SU-DHL-6 (cell line): ENCODE measurements around the gene CABP2.

Source experiments
- EZH2phosphoT487 ChIP-seq: fragments of 200-600 bp; sonication (generic), shearing (Covaris generic); conservative IDR thresholded peaks from 2 replicates; pipeline ENCODE4 v1.6.1; 2018; ENCODE audit warnings: mild to moderate bottlenecking, antibody characterized with exemption, low read length, moderate library complexity, mixed read lengths
- TF ChIP-seq, protein P1 (sequence below): fragments of 200-600 bp; sonication (generic); IDR thresholded peaks from one replicate; pipeline ENCODE4 v1.5.1; 2017; ENCODE audit warnings: antibody characterized with exemption, mild to moderate bottlenecking, low read length, moderate library complexity; ENCODE audit not compliant: insufficient read depth, poor library complexity, severe bottlenecking

GRCh38 chr11:67535561-67535960 is 12.3 kb upstream of the CABP2 start:
- TF ChIP-seq, protein P1, sequence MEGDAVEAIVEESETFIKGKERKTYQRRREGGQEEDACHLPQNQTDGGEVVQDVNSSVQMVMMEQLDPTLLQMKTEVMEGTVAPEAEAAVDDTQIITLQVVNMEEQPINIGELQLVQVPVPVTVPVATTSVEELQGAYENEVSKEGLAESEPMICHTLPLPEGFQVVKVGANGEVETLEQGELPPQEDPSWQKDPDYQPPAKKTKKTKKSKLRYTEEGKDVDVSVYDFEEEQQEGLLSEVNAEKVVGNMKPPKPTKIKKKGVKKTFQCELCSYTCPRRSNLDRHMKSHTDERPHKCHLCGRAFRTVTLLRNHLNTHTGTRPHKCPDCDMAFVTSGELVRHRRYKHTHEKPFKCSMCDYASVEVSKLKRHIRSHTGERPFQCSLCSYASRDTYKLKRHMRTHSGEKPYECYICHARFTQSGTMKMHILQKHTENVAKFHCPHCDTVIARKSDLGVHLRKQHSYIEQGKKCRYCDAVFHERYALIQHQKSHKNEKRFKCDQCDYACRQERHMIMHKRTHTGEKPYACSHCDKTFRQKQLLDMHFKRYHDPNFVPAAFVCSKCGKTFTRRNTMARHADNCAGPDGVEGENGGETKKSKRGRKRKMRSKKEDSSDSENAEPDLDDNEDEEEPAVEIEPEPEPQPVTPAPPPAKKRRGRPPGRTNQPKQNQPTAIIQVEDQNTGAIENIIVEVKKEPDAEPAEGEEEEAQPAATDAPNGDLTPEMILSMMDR, result no peak
- TF ChIP-seq EZH2phosphoT487, result no peak
